Testis (tissue), 2 donors: ENCODE measurements around the gene LRP1B.

Experiments
- CTCF ChIP-seq, 3 experiments: fragments of 450-650 bp in 2 of 3; fragments of 200-600 bp in 1 of 3; sonication (generic) in 1 of 3; IDR thresholded peaks; one replicate each; pipeline ENCODE4 v1.5.1; 2016 to 2019; ENCODE audit warnings: antibody characterized with exemption in 3 of 3, mild to moderate bottlenecking in 2 of 3, moderate library complexity in 1 of 3
- POLR2A ChIP-seq: fragments of 450-650 bp; IDR thresholded peaks from one replicate; pipeline ENCODE4 v1.6.1; 2017; ENCODE audit warnings: antibody characterized with exemption, mild to moderate bottlenecking, moderate library complexity

DNA sequence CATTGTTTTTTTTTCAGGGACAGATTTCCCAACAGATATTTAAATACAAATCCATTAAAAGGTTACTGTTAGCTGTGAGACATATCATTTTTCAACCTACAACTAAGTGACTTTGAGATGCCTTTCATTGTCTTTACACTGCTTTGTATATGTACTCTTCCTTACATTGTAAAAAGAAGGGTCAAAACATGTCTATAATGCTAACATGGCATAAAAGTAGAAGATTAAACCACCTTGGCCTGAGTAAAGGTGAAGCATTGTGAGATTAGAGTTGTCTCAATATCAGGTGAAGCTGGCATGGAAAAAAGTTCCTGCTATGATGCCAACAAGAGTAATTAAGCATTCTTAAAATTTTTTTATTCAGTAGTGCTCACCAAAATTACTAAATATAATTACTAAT lies 1842.1 kb downstream of the LRP1B start:
- TF ChIP-seq CTCF (IDR thresholded peaks at IDR 0.05) (no peak), POLR2A (no peak)
